GM21717 (cell line): Measurements from ENCODE around the gene SSC5D.

Source experiments
- ATAC-seq: cut with Tn5 transposase; IDR thresholded peaks from one replicate; pipeline ENCODE4 v1.9.1; 2021; ENCODE audit warnings: mild to moderate bottlenecking, moderate library complexity; ENCODE audit not compliant: unreplicated experiment

SSC5D gene

GRCh38 chr19:55552620-55553019 is 64.4 kb downstream of the SSC5D start:
- no peak for ATAC-seq

GRCh38 chr19:55553217-55554182 is 65.3 kb downstream of the SSC5D start:
- no peak for ATAC-seq

GRCh38 chr19:55554302-55554701 is 66.1 kb downstream of the SSC5D start:
- ATAC-seq = no peak

GRCh38 chr19:55554741-55555152 is 66.5 kb downstream of the SSC5D start:
- ATAC-seq = no peak

- no peak for ATAC-seq
These were observed 71.4 kb downstream of the SSC5D start for GRCh38 chr19:55559684-55560083.

- no peak for ATAC-seq
These were observed 75.0 kb downstream of the SSC5D start for GRCh38 chr19:55563261-55563690.

- no peak for ATAC-seq
These were observed 78.6 kb downstream of the SSC5D start for GRCh38 chr19:55566823-55567222.

GRCh38 chr19:55567708-55568328 is 79.6 kb downstream of the SSC5D start:
- ATAC-seq = no peak
